Stomach (tissue), 9 donors: ENCODE results near the gene PDGFRB. TPM values are rescaled to one million over a fixed set of nuclear protein-coding genes. Genes with fewer than 3 reads are reported as not detected.
A peak's percentile ranks its signal among the peaks of the same experiment; 100 is the strongest.

Experiments
- DNase-seq, 2 donors: peaks; one replicate each; pipeline versions ENCODE4 v3.0.0 to v3.0.0-alpha.2; 2013 to 2019
- H3K27ac ChIP-seq, 5 donors: fragments of 200-600 bp in 4 of 5; sonication (generic) in 4 of 5; one replicate each; pipeline ENCODE4 v1.5.1; 2013 to 2019; ENCODE audit warnings: mild to moderate bottlenecking in 1 of 5, moderate library complexity in 1 of 5
- H3K27me3 ChIP-seq, 3 donors: fragments of 200-600 bp; sonication (generic); one replicate each; pipeline ENCODE4 v1.5.1; 2017 to 2019; ENCODE audit warnings: mixed run types in 1 of 3
- H3K36me3 ChIP-seq, 4 donors: fragments of 200-600 bp; sonication (generic); 1 replicate in 3 of 4; 2 replicates in 1 of 4; pipeline ENCODE4 v1.5.1; 2016 to 2019
- H3K4me1 ChIP-seq, 4 donors: fragments of 200-600 bp; sonication (generic); one replicate each; pipeline ENCODE4 v1.5.1; 2016 to 2019
- H3K4me3 ChIP-seq, 4 donors: fragments of 200-600 bp; sonication (generic) in 3 of 4; one replicate each; pipeline ENCODE4 v1.5.1; 2016 to 2019; ENCODE audit warnings: mild to moderate bottlenecking in 1 of 4
- H3K9me3 ChIP-seq, 4 donors: fragments of 200-600 bp; sonication (generic); one replicate each; pipeline ENCODE4 v1.5.1; 2016 to 2019
- EP300 ChIP-seq: sonication (generic); formaldehyde crosslinking; IDR thresholded peaks from one replicate; pipeline ENCODE4 v1.6.1; 2017; ENCODE audit warnings: antibody characterized with exemption
- POLR2A ChIP-seq, 4 donors: fragments of 450-650 bp; IDR thresholded peaks; one replicate each; pipeline ENCODE4 v1.6.1; 2016; ENCODE audit warnings: antibody characterized with exemption in 4 of 4, control low read depth in 2 of 4, mild to moderate bottlenecking in 1 of 4, moderate library complexity in 1 of 4
- POLR2AphosphoS5 ChIP-seq, 3 donors: sonication (generic); formaldehyde crosslinking; IDR thresholded peaks; one replicate each; pipeline ENCODE4 v1.6.1; 2016; ENCODE audit warnings: antibody characterized with exemption in 3 of 3
- WGBS, 5 donors: extraction: QIAGEN DNeasy Blood & Tissue Kit in 3 of 5; methylation state at CpG; one replicate each; pipeline versions ENCODE4 v1.1.5 to v1.1.7; 2013 to 2018; 5-methylcytosine and 5-hydroxymethylcytosine counted together
- intact Hi-C: fragments of 100-400 bp; cut with DNase I; formaldehyde crosslinking; loops from one replicate; pipeline ENCODE4 v1.15.1; 2023; ENCODE audit warnings: low total_unique reads
- polyA plus RNA-seq, 3 donors: library from polyadenylated mRNA; stranded (reverse); fragments of 200-250 nt; gene quantifications; one replicate each; pipeline ENCODE4 v1.2.3, GENCODE V29; 2013
- total RNA-seq, 5 donors: library from RNA; depleted of rRNA; stranded (reverse); fragments of >200 nt; gene quantifications; one replicate each; pipeline versions ENCODE4 v1.1.0 to v1.2.3, GENCODE V29; 2014 to 2016
- TF ChIP-seq, protein P1 (sequence below), 7 experiments: fragments of 450-650 bp in 4 of 7; fragments of 200-600 bp in 3 of 7; sonication (generic) in 3 of 7; IDR thresholded peaks; one replicate each; pipeline ENCODE4 v1.5.1; 2016 to 2019; ENCODE audit warnings: antibody characterized with exemption in 7 of 7, control low read depth in 2 of 7, mild to moderate bottlenecking in 1 of 7
- donor health status: healthy with polysubstance abuse.
- donor health status: Bipolar disorder and iron deficiency.
- donor health status: healthy.

Gene PDGFRB
- total and polyA plus RNA-seq, 8 donors, result 4.7 to 71.2 (median 34.6) TPM

- Histone ChIP-seq H3K27me3 (peaks cover 9 to 32% (median 29%) of the 10 kb centered on the region in 3 donors), H3K36me3 (no peaks in the 10 kb centered on the region), H3K9me3 (no peaks in the 10 kb centered on the region), H3K4me1 (peaks cover 0 to 32% (median 15%) of the 10 kb centered on the region in 4 donors), H3K4me3 (no peak overlapping the region), H3K27ac (no peak overlapping the region)
- intact Hi-C loops, result no loop called here
- TF ChIP-seq, protein P1, sequence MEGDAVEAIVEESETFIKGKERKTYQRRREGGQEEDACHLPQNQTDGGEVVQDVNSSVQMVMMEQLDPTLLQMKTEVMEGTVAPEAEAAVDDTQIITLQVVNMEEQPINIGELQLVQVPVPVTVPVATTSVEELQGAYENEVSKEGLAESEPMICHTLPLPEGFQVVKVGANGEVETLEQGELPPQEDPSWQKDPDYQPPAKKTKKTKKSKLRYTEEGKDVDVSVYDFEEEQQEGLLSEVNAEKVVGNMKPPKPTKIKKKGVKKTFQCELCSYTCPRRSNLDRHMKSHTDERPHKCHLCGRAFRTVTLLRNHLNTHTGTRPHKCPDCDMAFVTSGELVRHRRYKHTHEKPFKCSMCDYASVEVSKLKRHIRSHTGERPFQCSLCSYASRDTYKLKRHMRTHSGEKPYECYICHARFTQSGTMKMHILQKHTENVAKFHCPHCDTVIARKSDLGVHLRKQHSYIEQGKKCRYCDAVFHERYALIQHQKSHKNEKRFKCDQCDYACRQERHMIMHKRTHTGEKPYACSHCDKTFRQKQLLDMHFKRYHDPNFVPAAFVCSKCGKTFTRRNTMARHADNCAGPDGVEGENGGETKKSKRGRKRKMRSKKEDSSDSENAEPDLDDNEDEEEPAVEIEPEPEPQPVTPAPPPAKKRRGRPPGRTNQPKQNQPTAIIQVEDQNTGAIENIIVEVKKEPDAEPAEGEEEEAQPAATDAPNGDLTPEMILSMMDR (IDR thresholded peaks at IDR 0.05), result no peak
- TF ChIP-seq EP300 (no peak), POLR2A (IDR thresholded peaks at IDR 0.05) (no peak), POLR2AphosphoS5 (IDR thresholded peaks at IDR 0.05) (no peak)
- no peak for DNase-seq
- 90 to 98% (median 95%) methylated on average over 6 to 8 of the region's 8 CpGs for WGBS, 5 donors
Measured at GRCh38 chr5:150186137-150186536, 30.5 kb upstream of the PDGFRB start.

DNA sequence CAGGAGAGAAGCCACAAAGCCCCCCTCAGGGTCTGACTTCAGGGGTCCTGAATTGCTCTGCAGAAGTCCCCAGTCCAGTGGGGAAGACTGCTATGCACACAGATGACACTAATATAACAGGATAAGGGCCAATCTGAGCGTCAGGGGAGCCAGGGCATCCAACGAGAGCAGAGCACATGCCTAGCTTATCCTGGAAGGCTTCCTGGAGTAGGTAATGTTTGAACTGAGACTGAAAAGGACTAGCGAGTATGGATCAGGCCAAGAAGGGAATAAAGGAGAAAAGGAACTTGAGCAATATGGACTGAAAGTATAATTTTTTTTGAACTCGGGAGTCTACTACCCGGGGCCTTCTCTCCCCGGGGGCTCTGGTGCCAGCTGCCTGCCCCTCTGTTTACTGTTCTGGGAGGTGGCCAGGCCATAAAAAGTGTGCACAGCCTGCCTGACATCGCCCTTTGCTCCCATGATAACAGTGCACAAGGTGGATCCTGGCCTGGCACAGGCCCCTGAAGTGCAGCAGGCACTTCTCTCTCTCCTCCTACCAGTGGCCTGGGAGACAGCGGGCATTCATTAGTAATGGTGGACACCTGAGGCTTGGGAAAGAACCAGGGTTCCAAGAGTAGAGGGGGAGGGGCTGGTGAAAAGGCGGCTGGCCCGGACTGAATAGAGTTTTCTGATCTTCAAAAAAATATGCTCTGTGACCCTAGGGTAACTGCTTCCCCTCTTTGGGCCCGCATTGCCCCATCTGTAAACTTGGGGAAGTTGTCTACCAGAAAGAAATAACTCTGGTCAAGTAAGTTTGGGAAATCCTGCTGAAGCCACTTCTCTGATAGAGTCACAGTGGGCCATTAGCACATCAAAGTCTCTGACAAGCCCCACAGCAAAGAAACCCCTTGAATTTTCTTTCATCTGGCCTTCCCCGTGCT lies 29.6 kb upstream of the PDGFRB start:
- TF ChIP-seq EP300, result no peak
- TF ChIP-seq, protein P1 (IDR thresholded peaks at IDR 0.05), result no peak
- no peak for TF ChIP-seq POLR2AphosphoS5 (IDR thresholded peaks at IDR 0.05)
- TF ChIP-seq POLR2A (IDR thresholded peaks at IDR 0.05), result no peak
- 46 to 57% (median 54%) methylated on average over 12 of the region's 12 CpGs for WGBS, 5 donors
- Histone ChIP-seq H3K4me1 (peaks cover 0 to 40% (median 19%) of the 10 kb centered on the region in 4 donors), H3K36me3 (no peaks in the 10 kb centered on the region), H3K9me3 (no peaks in the 10 kb centered on the region), H3K27me3 (peaks cover 4 to 23% (median 21%) of the 10 kb centered on the region in 3 donors), H3K27ac (no peak overlapping the region), H3K4me3 (no peak overlapping the region)
- peak; percentile 38 to 65 for DNase-seq
- intact Hi-C loops, result no loop called here

- 64 to 81% (median 79%) methylated on average over 2 of the region's 2 CpGs for WGBS, 5 donors
- peaks cover 0 to 11% (median 8%) of the 10 kb centered on the region in 3 donors for H3K27me3 ChIP-seq
- no peaks in the 10 kb centered on the region for H3K9me3 ChIP-seq
- H3K4me3 ChIP-seq, result no peak overlapping the region
- no peak overlapping the region for H3K27ac ChIP-seq
- no peak for TF ChIP-seq POLR2A (IDR thresholded peaks at IDR 0.05)
- TF ChIP-seq EP300, result no peak
- no peak for TF ChIP-seq POLR2AphosphoS5 (IDR thresholded peaks at IDR 0.05)
- TF ChIP-seq, protein P1 (IDR thresholded peaks at IDR 0.05), result no peak
- no peak for DNase-seq
- H3K36me3 ChIP-seq, result no peaks in the 10 kb centered on the region
- peaks cover 0 to 41% (median 13%) of the 10 kb centered on the region in 4 donors for H3K4me1 ChIP-seq
- intact Hi-C loops, result no loop called here
Measured at GRCh38 chr5:150184006-150184405, 28.4 kb upstream of the PDGFRB start.

DNA sequence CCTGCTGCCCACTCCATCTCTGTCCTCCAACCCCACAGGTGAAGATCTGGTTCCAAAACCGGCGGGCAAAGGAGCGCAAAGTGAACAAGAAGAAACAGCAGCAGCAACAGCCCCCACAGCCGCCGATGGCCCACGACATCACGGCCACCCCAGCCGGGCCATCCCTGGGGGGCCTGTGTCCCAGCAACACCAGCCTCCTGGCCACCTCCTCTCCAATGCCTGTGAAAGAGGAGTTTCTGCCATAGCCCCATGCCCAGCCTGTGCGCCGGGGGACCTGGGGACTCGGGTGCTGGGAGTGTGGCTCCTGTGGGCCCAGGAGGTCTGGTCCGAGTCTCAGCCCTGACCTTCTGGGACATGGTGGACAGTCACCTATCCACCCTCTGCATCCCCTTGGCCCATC lies 27.8 kb upstream of the PDGFRB start:
- Histone ChIP-seq H3K36me3 (no peaks in the 10 kb centered on the region), H3K4me3 (no peak overlapping the region), H3K9me3 (no peaks in the 10 kb centered on the region), H3K27ac (no peak overlapping the region), H3K4me1 (peaks cover 0 to 41% (median 13%) of the 10 kb centered on the region in 4 donors), H3K27me3 (peaks cover 0 to 5% (median 2%) of the 10 kb centered on the region in 3 donors)
- TF ChIP-seq, protein P1 (IDR thresholded peaks at IDR 0.05), result no peak
- TF ChIP-seq POLR2AphosphoS5 (IDR thresholded peaks at IDR 0.05), result no peak
- intact Hi-C loops, result no loop called here
- no peak for DNase-seq
- 86 to 93% (median 92%) methylated on average over 11 to 12 of the region's 12 CpGs for WGBS, 5 donors
